Osteocyte (in vitro differentiated cells): ENCODE results near the gene PPP1R15A. TPM values are rescaled to one million over a fixed set of nuclear protein-coding genes. Genes with fewer than 3 reads are reported as not detected.
A peak's percentile ranks its signal among the peaks of the same experiment; 100 is the strongest.

Experiments used
- DNase-seq: peaks from one replicate; pipeline ENCODE4 v3.0.0; 2021; ENCODE audit warnings: mixed read lengths; ENCODE audit not compliant: unreplicated experiment; ENCODE audit errors: extremely low spot score
- H3K27ac Mint-ChIP-seq: one replicate; pipeline ENCODE4 v1.8.0; 2021; ENCODE audit warnings: mild to moderate bottlenecking, mixed read lengths; ENCODE audit not compliant: unreplicated experiment
- H3K27me3 Mint-ChIP-seq: one replicate; pipeline ENCODE4 v1.8.0; 2021; ENCODE audit warnings: mixed read lengths; ENCODE audit not compliant: unreplicated experiment
- H3K36me3 Mint-ChIP-seq: one replicate; pipeline ENCODE4 v1.8.0; 2021; ENCODE audit warnings: mixed read lengths; ENCODE audit not compliant: unreplicated experiment
- H3K4me1 Mint-ChIP-seq: one replicate; pipeline ENCODE4 v1.8.0; 2021; ENCODE audit warnings: mixed read lengths; ENCODE audit not compliant: unreplicated experiment
- H3K4me3 Mint-ChIP-seq: one replicate; pipeline ENCODE4 v1.8.0; 2021; ENCODE audit warnings: mild to moderate bottlenecking, moderate library complexity, mixed read lengths; ENCODE audit not compliant: unreplicated experiment
- H3K9me3 Mint-ChIP-seq: one replicate; pipeline ENCODE4 v1.8.0; 2021; ENCODE audit warnings: mixed read lengths; ENCODE audit not compliant: unreplicated experiment
- CTCF ChIP-seq: fragments of 200-600 bp; sonication (generic); IDR thresholded peaks from 2 replicates; pipeline ENCODE4 v1.5.0; 2021; ENCODE audit warnings: antibody characterized with exemption, mild to moderate bottlenecking, moderate library complexity
- total RNA-seq: library from RNA; stranded (reverse); gene quantifications from 2 replicates; pipeline ENCODE4 v1.2.1, GENCODE V29; 2021

Gene PPP1R15A
- total RNA-seq, 1 donor from 2014 or later = 118 TPM

- H3K27ac Mint-ChIP-seq = peak overlapping the region; percentile 60
- H3K4me1 Mint-ChIP-seq = peaks cover 23% of the 10 kb centered on the region
- no peaks in the 10 kb centered on the region for H3K9me3 Mint-ChIP-seq
- H3K27me3 Mint-ChIP-seq = no peaks in the 10 kb centered on the region
- peaks cover 20% of the 10 kb centered on the region for H3K36me3 Mint-ChIP-seq
- TF ChIP-seq CTCF = no peak
- H3K4me3 Mint-ChIP-seq = no peak overlapping the region
- DNase-seq = no peak
These were observed 39.2 kb upstream of the PPP1R15A start for GRCh38 chr19:48833049-48833448.

DNA sequence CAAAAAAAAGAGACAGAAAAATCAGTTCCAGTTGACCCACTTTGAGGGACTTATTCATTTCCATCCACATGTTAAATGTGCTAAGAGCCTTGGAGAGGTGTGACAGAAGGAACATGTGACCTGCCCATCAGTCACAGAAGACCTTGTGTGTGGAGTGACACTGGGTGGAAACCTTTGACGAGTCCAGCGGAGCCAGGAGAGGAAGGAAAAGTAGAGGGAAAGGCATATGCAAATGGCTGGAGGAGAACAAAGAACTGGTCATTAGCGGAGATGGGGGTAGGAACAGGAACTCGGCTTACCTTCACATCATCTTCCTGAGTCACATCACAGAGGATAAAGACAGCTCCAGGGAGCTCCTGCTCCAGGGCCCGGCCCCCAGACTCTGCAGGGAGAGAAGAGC is 38.2 kb upstream of the PPP1R15A start:
- Mint-ChIP-seq H3K36me3 (peaks cover 20% of the 10 kb centered on the region), H3K4me3 (peak overlapping the region; percentile 30), H3K4me1 (peaks cover 23% of the 10 kb centered on the region), H3K27me3 (no peaks in the 10 kb centered on the region), H3K9me3 (no peaks in the 10 kb centered on the region), H3K27ac (peak overlapping the region; percentile 45)
- DNase-seq = no peak
- TF ChIP-seq CTCF = no peak

DNA sequence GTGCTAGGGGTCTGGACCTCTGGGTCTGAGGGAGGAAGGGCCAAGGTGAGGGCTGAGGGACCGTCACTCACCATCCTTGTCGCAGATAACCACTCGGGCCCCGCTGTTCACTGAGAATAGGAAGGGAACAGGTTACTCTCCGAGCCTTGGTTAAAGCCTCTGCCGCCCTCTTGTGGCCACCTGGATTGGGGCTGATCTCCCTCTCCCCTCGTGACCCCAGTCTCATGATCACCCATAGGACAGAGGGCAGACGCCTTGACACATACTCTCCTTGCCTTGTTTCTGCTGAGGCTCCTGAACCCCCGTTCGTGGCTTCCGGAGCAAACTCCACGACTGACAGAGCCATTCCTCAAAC is 36.5 kb upstream of the PPP1R15A start:
- H3K36me3 Mint-ChIP-seq = peaks cover 20% of the 10 kb centered on the region
- no peaks in the 10 kb centered on the region for H3K9me3 Mint-ChIP-seq

GRCh38 chr19:48836089-48837017 is 35.9 kb upstream of the PPP1R15A start, which contains the start of gene HSD17B14:
Gene HSD17B14, minus strand, starts transcription at chr19:48836491. Its CDS starts 80 bp downstream, at chr19:48836411.
- H3K27me3 Mint-ChIP-seq = no peaks in the 10 kb centered on the region
- TF ChIP-seq CTCF = no peak
- DNase-seq = no peak
- H3K4me1 Mint-ChIP-seq = peaks cover 23% of the 10 kb centered on the region
- peak within 1 kb of the TSS; percentile 95 for H3K27ac Mint-ChIP-seq
- peaks cover 17% of the 10 kb centered on the region for H3K36me3 Mint-ChIP-seq
- H3K4me3 Mint-ChIP-seq = peak within 1 kb of the TSS; percentile 92
- no peaks in the 10 kb centered on the region for H3K9me3 Mint-ChIP-seq

More for the DNA sequence above, 36.5 kb upstream of the PPP1R15A start:
- peak overlapping the region; percentile 92 for H3K4me3 Mint-ChIP-seq
- DNase-seq = peak; percentile 95
- H3K27ac Mint-ChIP-seq = peak overlapping the region; percentile 95
- no peak for TF ChIP-seq CTCF
- H3K27me3 Mint-ChIP-seq = no peaks in the 10 kb centered on the region
- peaks cover 23% of the 10 kb centered on the region for H3K4me1 Mint-ChIP-seq

DNA sequence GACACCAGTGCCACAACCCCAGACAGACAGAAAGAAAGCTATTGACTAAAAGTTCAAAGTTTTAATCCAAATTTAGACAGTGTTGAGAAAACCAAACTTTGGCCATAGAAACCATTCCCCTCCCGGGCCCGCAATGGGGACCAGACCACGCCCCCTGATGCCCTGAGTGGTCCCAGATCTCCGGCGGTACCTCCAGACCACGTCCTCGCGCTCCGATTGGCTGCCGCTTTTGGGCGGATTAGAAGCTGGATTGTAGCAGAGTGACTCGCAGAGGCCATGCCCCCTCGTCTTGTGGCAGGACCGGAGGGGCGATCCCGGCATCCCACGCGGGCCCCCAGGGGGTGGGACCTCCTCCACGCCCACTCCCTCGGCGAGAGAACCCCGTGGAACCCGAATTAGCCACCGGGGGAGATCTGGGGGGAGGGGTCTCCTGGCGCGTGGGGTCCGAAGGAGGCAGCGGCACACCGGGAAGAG is 35.1 kb upstream of the PPP1R15A start:
- H3K4me3 Mint-ChIP-seq = peak overlapping the region; percentile 92
- no peaks in the 10 kb centered on the region for H3K27me3 Mint-ChIP-seq
- H3K4me1 Mint-ChIP-seq = peaks cover 23% of the 10 kb centered on the region
- peaks cover 14% of the 10 kb centered on the region for H3K36me3 Mint-ChIP-seq
- TF ChIP-seq CTCF = no peak
- no peaks in the 10 kb centered on the region for H3K9me3 Mint-ChIP-seq
- peak; percentile 88 for DNase-seq
- peak overlapping the region; percentile 95 for H3K27ac Mint-ChIP-seq
